Camera-type eye (tissue), 1 donor: ENCODE measurements around the gene IQCF6. TPM values are rescaled to one million over a fixed set of nuclear protein-coding genes. Genes with fewer than 3 reads are reported as not detected.

Experiments used
- total RNA-seq: library from RNA; depleted of rRNA; stranded (reverse); fragments of >200 nt; gene quantifications from one replicate; pipeline ENCODE4 v1.2.3, GENCODE V29; 2014

Gene IQCF6
- not detected for total RNA-seq

DNA sequence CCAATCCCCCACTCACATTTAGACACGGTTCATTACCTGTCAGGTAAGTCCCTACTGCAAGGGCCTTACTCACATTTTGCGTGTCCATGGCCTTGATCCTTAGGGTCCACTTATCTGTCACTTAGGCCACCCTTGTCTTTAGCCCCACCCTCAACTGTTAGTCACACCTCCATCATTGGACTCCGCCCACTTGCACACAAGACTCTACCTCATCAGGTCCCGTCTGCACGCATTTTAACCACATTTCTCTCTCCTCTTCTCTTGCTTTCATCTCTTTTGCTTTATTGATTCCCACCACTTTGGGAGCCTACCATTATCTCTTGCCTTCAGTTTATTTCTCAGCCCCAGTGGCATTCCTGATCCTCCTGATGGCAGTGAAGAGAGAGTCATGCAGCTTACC is at the start of gene IQCF6:
Gene IQCF6 (minus strand): TSS at position 101 of the 400 bp plus-strand sequence. CDS start 13 bp downstream, at position 88.

Other genes starting within 250 kb of the IQCF6 start
- gene RAD54L2, start 240.5 kb downstream of the IQCF6 start, total RNA-seq: 32.2 TPM
- 35.4 TPM for gene TEX264, start 108.0 kb downstream of the IQCF6 start, total RNA-seq
- gene GRM2, start 72.2 kb downstream of the IQCF6 start, total RNA-seq: 5.4 TPM
- gene IQCF2, start 82.4 kb upstream of the IQCF6 start, total RNA-seq: not detected
- gene IQCF5, start 96.4 kb upstream of the IQCF6 start, total RNA-seq: not detected
- gene IQCF1, start 124.1 kb upstream of the IQCF6 start, total RNA-seq: not detected
- 14.9 TPM for gene RRP9, start 162.7 kb upstream of the IQCF6 start, total RNA-seq
- gene PARP3, start 163.1 kb upstream of the IQCF6 start, total RNA-seq: 10.3 TPM
- gene GPR62, start 176.1 kb upstream of the IQCF6 start, total RNA-seq: 0.27 TPM
- gene PCBP4, start 188.2 kb upstream of the IQCF6 start, total RNA-seq: 1,108 TPM
- gene ABHD14B, start 194.8 kb upstream of the IQCF6 start, total RNA-seq: 24.1 TPM
- 35.5 TPM for gene ABHD14A, start 195.8 kb upstream of the IQCF6 start, total RNA-seq
- 10.7 TPM for gene ACY1, start 204.3 kb upstream of the IQCF6 start, total RNA-seq
- 573 TPM for gene RPL29, start 216.7 kb upstream of the IQCF6 start, total RNA-seq